HG02759 (cell line): ENCODE measurements around the gene HEPHL1.
"Not testable (repeated sequence)": the region's sequence is repeated elsewhere in the genome, so short reads cannot be mapped to it uniquely, and the experiment has no call there.

ENCODE experiments used
- ATAC-seq: cut with Tn5 transposase; IDR thresholded peaks from one replicate; pipeline ENCODE4 v1.9.1; 2021; ENCODE audit warnings: mild to moderate bottlenecking, moderate library complexity; ENCODE audit not compliant: unreplicated experiment

HEPHL1 gene

DNA sequence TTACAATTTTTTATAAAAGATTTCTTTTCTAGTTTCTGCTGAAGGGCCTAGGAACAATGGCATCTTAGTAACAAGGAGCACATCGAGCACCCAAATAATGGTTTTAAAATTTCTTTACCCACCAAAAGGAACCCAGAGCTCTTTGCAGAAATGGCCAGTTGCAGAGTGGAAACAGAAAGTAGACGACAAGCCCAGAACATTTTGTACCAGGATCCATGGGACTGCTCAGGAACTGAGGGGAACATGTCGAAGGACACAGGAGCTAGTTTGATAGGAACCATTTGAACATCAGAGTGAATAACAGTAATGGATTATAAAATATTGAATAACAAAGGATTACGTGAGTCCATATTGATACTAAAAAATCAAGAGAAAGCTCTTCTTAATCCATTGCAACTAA lies 124.8 kb downstream of the HEPHL1 start:
- no peak for ATAC-seq

DNA sequence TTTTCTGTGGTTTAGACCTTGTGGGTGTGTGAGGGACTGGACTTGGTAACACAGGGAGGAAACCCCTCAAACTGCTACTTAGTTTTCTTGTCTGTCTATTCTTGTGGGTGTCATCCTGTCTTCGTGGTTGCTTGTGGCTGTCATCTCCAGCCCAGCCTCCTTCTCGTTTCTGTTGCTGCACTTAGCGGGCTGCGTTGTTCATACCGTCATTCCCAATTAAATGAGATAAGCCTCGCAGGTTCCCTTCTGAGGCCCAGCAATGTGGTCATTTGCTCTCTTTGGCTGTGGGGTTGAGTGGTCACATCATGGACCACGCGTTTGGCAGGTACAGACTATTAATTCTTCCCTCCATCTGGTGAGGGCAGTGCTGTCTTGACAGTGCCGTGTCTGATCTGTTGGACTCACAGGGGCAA lies 126.3 kb downstream of the HEPHL1 start:
- ATAC-seq: no peak

DNA sequence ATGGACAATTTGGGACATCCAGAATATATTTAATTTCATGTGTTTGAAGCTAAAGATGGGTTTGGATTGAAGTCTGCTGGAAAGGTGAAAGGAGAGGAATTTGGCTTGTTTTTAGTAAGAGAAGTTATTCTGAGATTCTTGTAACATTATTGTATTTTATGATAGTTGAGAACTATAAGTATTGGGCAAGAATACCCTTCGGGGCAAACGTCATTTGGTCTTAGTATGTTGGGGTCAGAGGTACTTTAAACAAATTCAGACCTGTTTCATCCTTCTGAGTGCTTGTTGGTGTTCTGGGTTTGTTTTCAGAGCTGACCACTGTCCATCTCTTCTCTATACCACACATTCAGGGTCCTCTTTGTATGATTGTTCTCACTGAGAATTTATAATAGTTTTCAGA lies 127.0 kb downstream of the HEPHL1 start:
- ATAC-seq: no peak

DNA sequence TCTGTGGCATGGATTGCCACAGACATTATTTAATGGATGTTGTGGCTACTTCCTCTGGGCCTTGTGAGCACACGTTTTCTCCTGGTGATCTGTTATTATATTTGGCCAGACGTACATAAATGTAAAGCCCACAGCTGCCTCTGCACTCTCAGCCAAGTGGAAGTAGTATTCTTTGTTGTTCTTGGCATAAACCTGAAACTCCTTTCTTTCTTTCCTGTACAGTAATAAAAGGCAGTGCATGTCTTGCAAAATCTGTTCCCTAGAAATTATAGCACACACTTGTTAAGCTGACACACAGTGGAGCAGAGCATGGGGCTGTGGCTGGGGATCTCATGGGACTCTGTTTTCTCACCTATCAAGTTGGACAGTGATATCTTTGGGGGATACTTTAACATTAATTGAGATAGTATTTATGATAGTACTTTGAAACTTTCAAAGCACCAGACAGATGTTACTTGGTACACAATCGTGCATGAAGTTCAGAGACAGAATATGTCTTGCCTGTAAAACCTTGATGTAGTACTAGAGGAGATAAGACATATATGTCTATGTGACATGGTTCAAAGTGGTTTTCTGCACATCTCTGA lies 128.4 kb downstream of the HEPHL1 start:
- no peak for ATAC-seq

DNA sequence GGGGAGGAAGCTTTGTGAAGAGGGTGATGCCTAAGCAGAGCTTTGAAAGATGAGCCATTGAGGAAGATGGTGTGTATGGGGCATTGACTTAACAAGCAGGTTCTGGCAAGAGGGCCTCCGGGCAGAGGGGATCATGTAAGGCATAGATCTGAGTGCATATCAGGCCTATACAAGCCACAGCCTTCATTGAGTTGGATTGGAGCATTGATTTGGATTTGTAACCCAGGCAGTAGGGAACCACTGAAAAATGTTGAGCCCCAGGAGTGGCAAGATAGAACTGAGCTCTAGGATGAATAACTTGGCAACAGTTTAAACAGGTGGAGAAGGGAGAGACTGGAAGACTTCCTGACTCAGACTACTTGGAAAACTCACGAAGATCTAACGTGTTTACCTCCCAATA lies 128.9 kb downstream of the HEPHL1 start:
- no peak for ATAC-seq

DNA sequence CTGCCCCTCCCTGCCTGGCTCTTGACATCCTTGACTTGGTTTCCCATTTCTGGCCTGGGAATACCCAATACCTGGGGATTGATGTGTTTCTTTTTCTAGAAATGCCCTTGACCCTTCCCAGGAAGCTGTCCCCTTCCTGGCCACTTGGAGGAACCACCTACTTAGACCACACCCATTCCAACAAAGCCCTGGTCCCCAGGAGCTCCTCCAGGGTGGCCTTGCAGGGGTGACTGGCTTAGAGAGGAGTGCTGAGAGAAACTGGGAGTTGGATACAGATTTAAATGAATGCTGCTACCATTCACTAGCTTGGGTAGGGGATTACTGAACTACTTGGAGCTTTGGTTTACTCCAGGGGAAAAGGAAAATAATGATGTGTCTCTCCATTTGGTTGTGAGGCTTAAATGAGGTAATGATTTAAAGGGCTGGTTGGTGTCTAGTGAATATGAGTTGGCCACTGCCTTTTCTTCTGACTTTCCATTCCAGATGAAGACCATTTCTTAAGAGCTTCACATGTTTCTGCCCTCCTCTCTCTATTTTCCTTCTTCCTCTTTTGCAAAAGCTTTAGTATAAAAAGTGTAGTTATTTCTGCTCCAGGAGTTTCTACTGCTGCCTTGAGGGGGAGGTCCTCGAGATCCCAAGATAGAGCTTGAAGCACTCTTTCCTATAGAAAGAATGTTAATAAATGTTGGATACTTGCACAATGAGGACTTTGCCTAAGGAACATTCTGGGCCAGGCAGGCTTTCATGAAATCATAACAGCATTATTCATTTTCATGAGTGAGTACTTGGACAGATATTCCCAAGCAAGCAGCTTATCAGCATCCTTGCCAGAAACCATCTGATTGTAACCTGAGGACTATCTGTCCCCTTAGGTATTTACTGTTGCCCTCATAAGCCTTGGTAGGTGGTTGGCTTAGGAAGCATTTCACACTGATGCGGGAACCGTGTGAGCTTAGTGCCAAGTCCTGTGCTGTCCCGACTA lies 129.8 kb downstream of the HEPHL1 start:
- no peak for ATAC-seq

DNA sequence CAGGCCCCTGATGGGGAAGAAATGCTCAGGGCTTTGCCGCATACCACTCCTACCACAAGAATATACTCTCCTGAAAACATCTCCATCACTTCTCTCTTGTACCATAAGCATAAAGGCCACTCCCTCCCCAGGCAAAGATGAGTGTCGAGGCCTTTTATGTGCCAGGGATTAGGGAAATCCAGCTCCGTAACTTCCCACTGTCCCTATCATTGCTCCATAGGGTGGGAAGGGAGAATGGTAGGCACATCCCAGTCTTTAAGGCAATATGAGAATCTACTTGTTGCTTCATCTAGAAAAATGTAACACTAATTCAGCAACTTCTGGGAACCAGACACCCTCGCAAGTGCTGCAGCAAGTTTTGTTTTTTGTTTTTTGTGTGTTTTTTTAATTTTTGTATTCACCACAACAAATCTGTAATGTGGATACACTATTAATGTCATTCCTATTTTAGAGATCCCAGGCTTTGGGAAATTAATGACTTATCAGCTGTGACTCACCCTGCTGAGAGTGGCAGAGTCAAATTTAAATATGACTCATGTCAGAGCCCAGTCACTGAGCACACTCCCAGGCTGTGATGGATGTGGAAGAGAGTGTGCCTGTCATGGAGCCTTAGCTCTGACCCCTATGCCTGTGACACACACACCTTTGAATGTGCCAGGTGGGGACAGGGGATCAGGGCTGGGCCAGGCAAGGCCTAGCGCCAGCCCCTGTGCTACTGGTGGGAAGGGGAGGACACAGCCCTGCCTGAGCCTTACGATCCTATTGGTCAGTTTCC lies 130.9 kb downstream of the HEPHL1 start:
- peak; percentile 70 for ATAC-seq

DNA sequence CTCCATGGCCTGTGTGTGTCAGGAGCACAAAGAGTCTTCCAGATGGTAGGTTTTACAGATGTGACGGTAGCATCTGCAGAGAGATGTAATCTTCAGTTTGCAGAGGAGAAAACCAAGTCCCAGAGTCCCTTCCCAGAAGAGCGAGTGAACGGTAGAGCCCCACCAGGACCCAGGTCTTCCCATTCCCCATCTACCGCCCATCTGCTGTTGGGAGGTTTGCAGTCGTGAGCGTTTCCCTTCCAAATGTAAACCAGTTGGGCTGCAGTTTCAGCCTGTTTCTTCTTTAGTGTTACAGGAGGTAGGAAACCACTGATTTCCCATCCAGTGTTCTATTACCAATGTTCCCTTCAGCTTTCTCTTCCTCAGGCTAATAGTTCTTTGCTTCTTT lies 131.5 kb downstream of the HEPHL1 start:
- no peak for ATAC-seq

DNA sequence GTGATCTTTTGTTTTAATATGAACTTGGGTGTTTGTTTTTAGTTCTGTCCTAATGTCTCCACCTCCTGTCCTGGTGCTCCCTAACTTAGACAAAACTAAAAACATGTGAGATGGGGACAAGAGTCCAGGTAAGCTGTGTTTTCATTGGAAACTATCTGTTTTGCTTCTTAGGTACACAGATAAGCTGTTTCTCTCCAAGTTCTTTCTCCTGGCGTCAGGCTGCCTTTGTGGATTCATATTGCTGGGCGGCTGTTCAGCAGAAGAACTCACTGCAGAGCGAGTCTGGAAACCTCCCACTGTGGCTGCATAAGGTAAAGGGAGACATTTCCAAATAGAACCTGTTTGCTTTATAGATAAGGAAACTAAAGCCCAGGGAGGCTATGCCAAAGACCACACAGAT lies 132.2 kb downstream of the HEPHL1 start:
- ATAC-seq: no peak

DNA sequence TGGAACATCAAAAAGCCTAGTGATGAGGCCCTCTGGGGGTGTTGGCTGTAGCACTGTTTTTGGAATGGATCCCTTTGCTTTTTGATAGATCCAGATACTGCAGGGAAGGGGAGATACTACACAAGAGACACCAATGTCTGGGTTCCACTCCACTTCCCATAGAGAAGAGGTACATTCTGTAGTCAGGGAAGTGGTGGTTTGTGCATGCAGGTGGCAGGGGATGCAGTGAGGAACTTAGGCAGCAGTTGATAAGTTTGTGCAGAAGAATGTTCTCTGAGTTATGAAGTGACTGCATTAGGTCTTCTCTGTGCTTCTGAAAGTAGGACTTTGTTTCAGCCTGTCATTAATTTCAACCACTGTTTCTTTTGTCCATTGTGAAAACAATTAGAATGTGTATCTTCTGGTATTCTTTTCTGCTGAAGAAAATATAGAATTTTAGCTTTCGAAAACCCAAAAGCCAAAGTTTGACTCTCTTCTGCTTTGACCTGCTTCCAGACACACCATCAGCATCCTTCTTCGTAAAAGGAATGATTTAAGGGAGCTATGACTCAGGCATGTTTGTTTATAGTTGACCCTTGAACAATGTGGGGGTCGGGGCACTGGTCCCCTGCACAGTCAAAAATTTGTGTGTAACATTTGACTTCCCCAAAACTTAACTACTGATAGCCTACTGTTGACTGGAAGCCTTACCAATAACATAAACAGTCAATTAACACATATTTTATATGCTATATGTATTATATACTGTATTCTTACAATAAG lies 133.1 kb downstream of the HEPHL1 start:
- no peak for ATAC-seq

DNA sequence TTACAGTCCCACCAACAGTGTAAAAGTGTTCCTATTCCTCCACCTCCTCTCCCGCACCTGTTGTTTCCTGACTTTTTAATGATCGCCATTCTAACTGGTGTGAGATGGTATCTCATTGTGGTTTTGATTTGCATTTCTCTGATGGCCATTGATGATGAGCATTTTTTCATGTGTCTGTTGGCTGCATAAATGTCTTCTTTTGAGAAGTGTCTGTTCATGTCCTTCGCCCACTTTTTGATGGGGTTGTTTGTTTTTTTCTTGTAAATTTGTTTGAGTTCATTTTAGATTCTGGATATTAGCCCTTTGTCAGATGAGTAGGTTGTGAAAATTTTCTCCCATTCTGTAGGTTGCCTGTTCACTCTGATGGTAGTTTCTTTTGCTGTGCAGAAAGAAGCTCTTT lies 136.2 kb downstream of the HEPHL1 start:
- not testable (repeated sequence) for ATAC-seq
